ES-I3 (cell line): ENCODE results near the gene RRAGD.
A peak's percentile ranks its signal among the peaks of the same experiment; 100 is the strongest.

Experiments
- H3K36me3 ChIP-seq: 2 replicates; pipeline ENCODE4 v1.6.1; 2013; ENCODE audit warnings: mild to moderate bottlenecking, low read length, control low read depth, moderate library complexity; ENCODE audit not compliant: insufficient read depth
- H3K4me1 ChIP-seq: 2 replicates; pipeline ENCODE4 v1.6.1; 2013; ENCODE audit warnings: mild to moderate bottlenecking, control low read depth, low read length; ENCODE audit not compliant: insufficient read depth
- H3K9ac ChIP-seq: 2 replicates; pipeline ENCODE4 v1.6.1; 2013; ENCODE audit warnings: low read depth, mild to moderate bottlenecking, low read length, moderate library complexity
- H3K9me3 ChIP-seq: 2 replicates; pipeline ENCODE4 v1.6.1; 2013; ENCODE audit warnings: mild to moderate bottlenecking, low read length, moderate library complexity; ENCODE audit not compliant: control insufficient read depth, insufficient read depth

Gene RRAGD

GRCh38 chr6:89353702-89354392 is 58.2 kb downstream of the RRAGD start:
- no peaks in the 10 kb centered on the region for H3K9me3 ChIP-seq
- no peaks in the 10 kb centered on the region for H3K36me3 ChIP-seq
- H3K4me1 ChIP-seq = peaks cover 3% of the 10 kb centered on the region; the same call in 1 of the 2 replicates
- H3K9ac ChIP-seq = no peak overlapping the region

GRCh38 chr6:89353118-89353556 is 58.9 kb downstream of the RRAGD start:
- no peaks in the 10 kb centered on the region for H3K36me3 ChIP-seq
- no peaks in the 10 kb centered on the region for H3K9me3 ChIP-seq
- H3K9ac ChIP-seq = peak overlapping the region; percentile 91
- H3K4me1 ChIP-seq = peaks cover 10% of the 10 kb centered on the region

- Histone ChIP-seq H3K36me3 (no peaks in the 10 kb centered on the region), H3K9ac (peak within 1 kb of the TSS; percentile 91), H3K9me3 (no peaks in the 10 kb centered on the region), H3K4me1 (peaks cover 16% of the 10 kb centered on the region)
Measured at GRCh38 chr6:89352278-89353117, 59.6 kb downstream of the RRAGD start, which contains the start of gene UBE2J1. UBE2J1 (minus strand) TSS chr6:89352722; CDS start chr6:89352569, 153 bp downstream.

- H3K4me1 ChIP-seq = peaks cover 17% of the 10 kb centered on the region
- peak overlapping the region; percentile 91 for H3K9ac ChIP-seq
- no peaks in the 10 kb centered on the region for H3K9me3 ChIP-seq
- H3K36me3 ChIP-seq = no peaks in the 10 kb centered on the region
Measured at GRCh38 chr6:89351671-89352277, 60.3 kb downstream of the RRAGD start.

GRCh38 chr6:89350281-89350966 is 61.6 kb downstream of the RRAGD start:
- H3K9me3 ChIP-seq = no peaks in the 10 kb centered on the region
- no peak overlapping the region for H3K9ac ChIP-seq
- no peaks in the 10 kb centered on the region for H3K36me3 ChIP-seq
- H3K4me1 ChIP-seq = peaks cover 24% of the 10 kb centered on the region

- no peaks in the 10 kb centered on the region for H3K9me3 ChIP-seq
- no peaks in the 10 kb centered on the region for H3K36me3 ChIP-seq
- H3K9ac ChIP-seq = no peak overlapping the region
- H3K4me1 ChIP-seq = peaks cover 24% of the 10 kb centered on the region
Measured at GRCh38 chr6:89348372-89348771, 63.7 kb downstream of the RRAGD start.

GRCh38 chr6:89347825-89348224 is 64.2 kb downstream of the RRAGD start:
- Histone ChIP-seq H3K9me3 (no peaks in the 10 kb centered on the region), H3K4me1 (peaks cover 24% of the 10 kb centered on the region), H3K9ac (no peak overlapping the region), H3K36me3 (no peaks in the 10 kb centered on the region)

GRCh38 chr6:89346433-89346832 is 65.6 kb downstream of the RRAGD start:
- no peaks in the 10 kb centered on the region for H3K9me3 ChIP-seq
- no peak overlapping the region for H3K9ac ChIP-seq
- no peaks in the 10 kb centered on the region for H3K36me3 ChIP-seq
- H3K4me1 ChIP-seq = peaks cover 24% of the 10 kb centered on the region

- Histone ChIP-seq H3K36me3 (no peaks in the 10 kb centered on the region), H3K4me1 (no peaks in the 10 kb centered on the region), H3K9ac (no peak overlapping the region), H3K9me3 (no peaks in the 10 kb centered on the region)
Measured at GRCh38 chr6:89339565-89339964, 72.5 kb downstream of the RRAGD start.

GRCh38 chr6:89335164-89335563 is 76.9 kb downstream of the RRAGD start:
- Histone ChIP-seq H3K4me1 (no peaks in the 10 kb centered on the region), H3K36me3 (no peaks in the 10 kb centered on the region), H3K9ac (no peak overlapping the region), H3K9me3 (no peaks in the 10 kb centered on the region)

DNA sequence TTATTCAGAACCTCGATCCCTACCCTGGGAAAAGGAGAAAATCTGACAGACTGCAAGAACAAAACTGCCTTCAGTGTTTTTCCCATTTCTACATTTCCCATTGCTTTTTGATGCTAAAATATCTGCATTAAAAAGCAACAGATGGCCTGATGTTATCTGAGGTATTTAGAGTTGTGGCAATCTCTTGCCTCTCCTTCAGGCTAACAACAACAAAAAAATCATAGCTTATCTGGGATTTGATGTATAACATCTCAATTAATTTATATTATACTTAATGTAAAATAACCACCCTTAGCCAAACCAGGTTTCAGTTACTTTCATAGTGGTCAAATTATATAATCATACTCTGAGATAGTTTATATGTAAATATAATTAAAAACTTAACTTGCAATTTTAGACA is 81.2 kb downstream of the RRAGD start:
- no peaks in the 10 kb centered on the region for H3K4me1 ChIP-seq
- no peak overlapping the region for H3K9ac ChIP-seq
- H3K9me3 ChIP-seq = no peaks in the 10 kb centered on the region
- peaks cover 3% of the 10 kb centered on the region; the same call in 1 of the 2 replicates for H3K36me3 ChIP-seq

DNA sequence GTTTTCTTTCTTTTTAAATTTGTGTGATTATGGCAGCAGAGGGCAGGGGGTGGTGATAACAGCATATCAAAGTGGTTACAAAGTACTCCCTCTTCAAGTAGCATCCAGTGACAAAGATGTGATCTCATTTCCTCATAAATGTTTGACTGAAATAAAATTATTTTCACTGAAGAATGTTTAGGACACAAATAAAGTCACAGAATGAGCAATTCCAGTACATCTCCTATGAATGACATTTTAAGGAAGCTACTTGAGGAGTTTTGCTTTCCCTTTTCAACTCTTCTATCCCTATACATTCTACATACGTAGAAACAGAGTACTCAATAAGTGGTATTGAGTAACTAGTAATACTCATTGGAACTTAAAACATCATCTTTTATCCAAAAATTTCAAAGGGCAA is 83.1 kb downstream of the RRAGD start:
- no peak overlapping the region for H3K9ac ChIP-seq
- H3K4me1 ChIP-seq = peaks cover 1% of the 10 kb centered on the region; the same call in 1 of the 2 replicates
- peaks cover 3% of the 10 kb centered on the region; the same call in 1 of the 2 replicates for H3K36me3 ChIP-seq
- H3K9me3 ChIP-seq = no peaks in the 10 kb centered on the region

- peaks cover 9% of the 10 kb centered on the region for H3K4me1 ChIP-seq
- H3K9me3 ChIP-seq = peaks cover 10% of the 10 kb centered on the region
- H3K9ac ChIP-seq = no peak overlapping the region
- H3K36me3 ChIP-seq = no peaks in the 10 kb centered on the region
Measured at GRCh38 chr6:89324304-89324703, 87.8 kb downstream of the RRAGD start.

- no peak overlapping the region for H3K9ac ChIP-seq
- no peaks in the 10 kb centered on the region for H3K36me3 ChIP-seq
- H3K4me1 ChIP-seq = peaks cover 9% of the 10 kb centered on the region
- peaks cover 10% of the 10 kb centered on the region for H3K9me3 ChIP-seq
Measured at GRCh38 chr6:89323511-89323971, 88.5 kb downstream of the RRAGD start.
